Kidney epithelial cell (primary cell): ENCODE results near the gene GOLT1A. TPM values are rescaled to one million over a fixed set of nuclear protein-coding genes. Genes with fewer than 3 reads are reported as not detected.

Source experiments
- DNase-seq: peaks from one replicate; pipeline ENCODE4 v3.0.0-alpha.2; 2010; ENCODE audit warnings: low read depth
- H3K27me3 ChIP-seq: 2 replicates; pipeline ENCODE4 v1.6.0; 2011; ENCODE audit warnings: low read length; ENCODE audit not compliant: control insufficient read depth, insufficient read depth
- H3K36me3 ChIP-seq: 2 replicates; pipeline ENCODE4 v1.5.1; 2011; ENCODE audit warnings: low read length; ENCODE audit not compliant: control insufficient read depth, insufficient read depth
- H3K4me3 ChIP-seq: 2 replicates; pipeline ENCODE4 v1.5.1; 2011; ENCODE audit warnings: low read depth, mild to moderate bottlenecking, control low read depth, low read length
- CTCF ChIP-seq: IDR thresholded peaks from 2 replicates; pipeline ENCODE4 v1.5.1; 2011; ENCODE audit warnings: mild to moderate bottlenecking, moderate library complexity, low read length, control low read depth, inconsistent platforms; ENCODE audit not compliant: insufficient read depth, poor library complexity, severe bottlenecking
- total RNA-seq: library from RNA; depleted of rRNA; stranded (reverse); fragments of >200 nt; gene quantifications from 2 replicates; pipeline ENCODE4 v1.2.3, GENCODE V29; 2015

GOLT1A gene
- total RNA-seq, 1 donor from 2014 or later, result 5.0 TPM

GRCh38 chr1:204192589-204193352 is 21.0 kb downstream of the GOLT1A start:
- H3K4me3 ChIP-seq, result no peak overlapping the region
- TF ChIP-seq CTCF, result no peak
- H3K27me3 ChIP-seq, result no peaks in the 10 kb centered on the region
- H3K36me3 ChIP-seq, result no peaks in the 10 kb centered on the region
- DNase-seq, result no peak

GRCh38 chr1:204192046-204192445 is 21.7 kb downstream of the GOLT1A start:
- TF ChIP-seq CTCF, result no peak
- no peak for DNase-seq
- no peak overlapping the region for H3K4me3 ChIP-seq
- no peaks in the 10 kb centered on the region for H3K36me3 ChIP-seq
- H3K27me3 ChIP-seq, result no peaks in the 10 kb centered on the region

GRCh38 chr1:204191456-204191855 is 22.3 kb downstream of the GOLT1A start:
- Histone ChIP-seq H3K36me3 (no peaks in the 10 kb centered on the region), H3K27me3 (no peaks in the 10 kb centered on the region), H3K4me3 (no peak overlapping the region)
- DNase-seq, result no peak
- no peak for TF ChIP-seq CTCF

GRCh38 chr1:204190212-204191211 is 23.3 kb downstream of the GOLT1A start:
- Histone ChIP-seq H3K4me3 (no peak overlapping the region), H3K36me3 (no peaks in the 10 kb centered on the region), H3K27me3 (no peaks in the 10 kb centered on the region)
- no peak for TF ChIP-seq CTCF
- DNase-seq, result no peak

GRCh38 chr1:204188959-204189639 is 24.7 kb downstream of the GOLT1A start:
- no peak overlapping the region for H3K4me3 ChIP-seq
- no peak for DNase-seq
- TF ChIP-seq CTCF, result no peak
- H3K36me3 ChIP-seq, result no peaks in the 10 kb centered on the region
- no peaks in the 10 kb centered on the region for H3K27me3 ChIP-seq
